Lower leg skin (tissue), 4 donors: ENCODE data around the gene FAM180B. TPM values are rescaled to one million over a fixed set of nuclear protein-coding genes. Genes with fewer than 3 reads are reported as not detected.
"Not testable (repeated sequence)": the region's sequence is repeated elsewhere in the genome, so short reads cannot be mapped to it uniquely, and the experiment has no call there.

Experiments
- DNase-seq, 2 donors: peaks; one replicate each; pipeline ENCODE4 v3.0.0-alpha.2; 2019; ENCODE audit warnings: low spot score in 2 of 2
- H3K4me3 ChIP-seq: fragments of 200-600 bp; sonication (generic); 2 replicates; pipeline ENCODE4 v1.5.1; 2017; ENCODE audit warnings: mild to moderate bottlenecking, low read depth; ENCODE audit not compliant: poor library complexity, severe bottlenecking
- CTCF ChIP-seq, 3 donors: fragments of 450-650 bp; IDR thresholded peaks; one replicate each; pipeline ENCODE4 v1.5.1; 2016; ENCODE audit warnings: antibody characterized with exemption in 3 of 3, mild to moderate bottlenecking in 3 of 3, moderate library complexity in 2 of 3
- POLR2A ChIP-seq, 2 donors: fragments of 450-650 bp; IDR thresholded peaks; one replicate each; pipeline ENCODE4 v1.6.1; 2016 to 2017; ENCODE audit warnings: antibody characterized with exemption in 2 of 2, mild to moderate bottlenecking in 1 of 2, moderate library complexity in 1 of 2
- WGBS, 2 donors: methylation state at CpG; one replicate each; pipeline ENCODE4 v1.1.5; 2018; 5-methylcytosine and 5-hydroxymethylcytosine counted together
- intact Hi-C: fragments of 100-400 bp; cut with DNase I; formaldehyde crosslinking; loops from one replicate; pipeline ENCODE4 v1.15.0; 2023; ENCODE audit warnings: low total_unique reads
- total RNA-seq, 4 donors: library from RNA; depleted of rRNA; stranded (reverse); fragments of >200 nt; gene quantifications; one replicate each; pipeline ENCODE4 v1.1.0, GENCODE V29; 2016

Gene FAM180B
- total RNA-seq, 4 donors from 2014 or later = 0.46 to 6.3 (median 1.4) TPM; not detected in 1

GRCh38 chr11:47553406-47553743 is 33.1 kb upstream of the FAM180B start:
- intact Hi-C loops = no loop called here
- H3K4me3 ChIP-seq = peak overlapping the region; percentile 10
- TF ChIP-seq CTCF (IDR thresholded peaks at IDR 0.05) (no peak), POLR2A (IDR thresholded peaks at IDR 0.05) (no peak)
- 7 to 8% methylated on average over 9 of the region's 9 CpGs for WGBS, 2 donors
- no peak for DNase-seq

GRCh38 chr11:47557004-47557403 is 29.5 kb upstream of the FAM180B start:
- intact Hi-C loops, H3K4me3 ChIP-seq, DNase-seq: not testable (repeated sequence)
- WGBS, 2 donors = 94 to 95% methylated on average over 12 of the region's 12 CpGs

GRCh38 chr11:47558695-47559094 is 27.8 kb upstream of the FAM180B start:
- intact Hi-C loops = no loop called here
- H3K4me3 ChIP-seq = no peak overlapping the region
- no peak for TF ChIP-seq CTCF (IDR thresholded peaks at IDR 0.05)
- TF ChIP-seq POLR2A (IDR thresholded peaks at IDR 0.05) = no peak
- WGBS, 2 donors = 100% methylated on average over 1 of the region's 1 CpG; no CpG with 5 or more reads in 1 of the 2 donors
- DNase-seq = no peak

GRCh38 chr11:47560426-47560825 is 26.1 kb upstream of the FAM180B start:
- no peak for TF ChIP-seq POLR2A (IDR thresholded peaks at IDR 0.05)
- DNase-seq = no peak
- intact Hi-C loops = no loop called here
- no peak overlapping the region for H3K4me3 ChIP-seq
- 66 to 70% methylated on average over 2 of the region's 2 CpGs for WGBS, 2 donors

GRCh38 chr11:47562393-47562792 is 24.1 kb upstream of the FAM180B start:
- WGBS, 2 donors = 94 to 96% methylated on average over 4 of the region's 4 CpGs
- intact Hi-C loops, H3K4me3 ChIP-seq, DNase-seq: not testable (repeated sequence)

- H3K4me3 ChIP-seq, DNase-seq, intact Hi-C loops: not testable (repeated sequence)
- 91 to 92% methylated on average over 10 of the region's 10 CpGs for WGBS, 2 donors
These were observed 22.1 kb upstream of the FAM180B start for GRCh38 chr11:47564366-47564765.

- peak overlapping the region; percentile 89 for H3K4me3 ChIP-seq
- 9 to 13% methylated on average over 11 of the region's 11 CpGs for WGBS, 2 donors
- intact Hi-C loops = no loop called here
- TF ChIP-seq CTCF (IDR thresholded peaks at IDR 0.05) (no peak), POLR2A (IDR thresholded peaks at IDR 0.05) (no peak)
- DNase-seq = peak in 1 of 2 donors; percentile 79
These were observed 21.5 kb upstream of the FAM180B start for GRCh38 chr11:47564933-47565339.

GRCh38 chr11:47565340-47566148 is 20.9 kb upstream of the FAM180B start, which contains the start of gene PTPMT1:
Gene PTPMT1, plus strand, starts transcription at chr11:47565599. Its CDS starts 24 bp downstream, at chr11:47565623.
- DNase-seq = peak; percentile 39 to 91
- TF ChIP-seq POLR2A (IDR thresholded peaks at IDR 0.05) = no peak
- no peak for TF ChIP-seq CTCF (IDR thresholded peaks at IDR 0.05)
- intact Hi-C loops = no loop called here
- H3K4me3 ChIP-seq = peak within 1 kb of the TSS; percentile 89
- WGBS, 2 donors = 1 to 2% methylated on average over 35 to 56 of the region's 86 CpGs
